GM10266 (cell line): ENCODE data around the gene CCDC142.

Experiments
- DNase-seq: peaks from one replicate; pipeline ENCODE4 v3.0.0; 2012; ENCODE audit errors: extremely low spot score
- TF ChIP-seq, protein P1 (sequence below): IDR thresholded peaks from 2 replicates; pipeline ENCODE4 v1.5.1; 2012; ENCODE audit warnings: mild to moderate bottlenecking, low read depth; ENCODE audit not compliant: control insufficient read depth, insufficient read depth; ENCODE audit errors: missing control alignments

The CCDC142 gene

DNA sequence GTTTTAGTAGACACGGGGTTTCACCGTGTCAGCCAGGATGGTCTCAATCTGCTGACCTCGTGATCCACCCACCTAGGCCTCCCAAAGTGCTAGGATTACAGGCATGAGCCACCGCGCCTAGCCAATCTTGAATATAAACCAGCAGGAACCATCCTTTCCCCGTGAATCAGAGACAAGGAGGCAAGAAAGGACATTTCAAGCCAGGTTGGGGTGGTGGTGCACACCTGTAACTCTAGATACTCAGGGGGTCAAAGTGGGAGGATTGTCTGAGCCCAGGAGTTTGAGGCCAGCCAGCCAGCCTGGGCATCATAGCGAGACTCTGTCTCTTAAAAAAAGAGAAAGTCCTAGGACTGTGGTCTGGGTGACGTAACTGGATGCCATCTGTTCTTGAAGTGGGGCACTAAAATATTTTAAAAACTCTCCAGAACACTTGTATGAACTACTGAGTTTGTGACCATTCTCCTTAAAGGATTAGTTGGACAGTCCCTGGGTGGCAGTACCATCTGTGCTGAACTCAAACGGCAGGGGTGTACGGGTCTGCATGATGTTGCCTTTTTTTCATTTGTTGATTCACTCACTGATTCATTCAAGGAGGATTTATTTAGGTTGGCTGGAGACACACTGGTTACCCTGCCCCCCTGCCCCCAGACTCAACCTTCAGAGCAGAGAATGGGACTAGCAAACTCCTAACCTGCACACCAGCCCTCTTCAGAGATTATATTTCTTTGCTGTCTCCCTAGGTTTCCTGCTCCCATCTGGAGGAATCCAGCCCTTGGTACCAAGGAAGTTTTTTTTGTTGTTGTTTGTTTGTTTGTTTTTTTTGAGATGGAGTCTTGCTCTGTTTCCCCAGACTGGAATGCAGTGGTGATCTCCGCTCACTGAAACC lies 28.5 kb upstream of the CCDC142 start:
- TF ChIP-seq, protein P1, sequence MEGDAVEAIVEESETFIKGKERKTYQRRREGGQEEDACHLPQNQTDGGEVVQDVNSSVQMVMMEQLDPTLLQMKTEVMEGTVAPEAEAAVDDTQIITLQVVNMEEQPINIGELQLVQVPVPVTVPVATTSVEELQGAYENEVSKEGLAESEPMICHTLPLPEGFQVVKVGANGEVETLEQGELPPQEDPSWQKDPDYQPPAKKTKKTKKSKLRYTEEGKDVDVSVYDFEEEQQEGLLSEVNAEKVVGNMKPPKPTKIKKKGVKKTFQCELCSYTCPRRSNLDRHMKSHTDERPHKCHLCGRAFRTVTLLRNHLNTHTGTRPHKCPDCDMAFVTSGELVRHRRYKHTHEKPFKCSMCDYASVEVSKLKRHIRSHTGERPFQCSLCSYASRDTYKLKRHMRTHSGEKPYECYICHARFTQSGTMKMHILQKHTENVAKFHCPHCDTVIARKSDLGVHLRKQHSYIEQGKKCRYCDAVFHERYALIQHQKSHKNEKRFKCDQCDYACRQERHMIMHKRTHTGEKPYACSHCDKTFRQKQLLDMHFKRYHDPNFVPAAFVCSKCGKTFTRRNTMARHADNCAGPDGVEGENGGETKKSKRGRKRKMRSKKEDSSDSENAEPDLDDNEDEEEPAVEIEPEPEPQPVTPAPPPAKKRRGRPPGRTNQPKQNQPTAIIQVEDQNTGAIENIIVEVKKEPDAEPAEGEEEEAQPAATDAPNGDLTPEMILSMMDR = no peak

DNA sequence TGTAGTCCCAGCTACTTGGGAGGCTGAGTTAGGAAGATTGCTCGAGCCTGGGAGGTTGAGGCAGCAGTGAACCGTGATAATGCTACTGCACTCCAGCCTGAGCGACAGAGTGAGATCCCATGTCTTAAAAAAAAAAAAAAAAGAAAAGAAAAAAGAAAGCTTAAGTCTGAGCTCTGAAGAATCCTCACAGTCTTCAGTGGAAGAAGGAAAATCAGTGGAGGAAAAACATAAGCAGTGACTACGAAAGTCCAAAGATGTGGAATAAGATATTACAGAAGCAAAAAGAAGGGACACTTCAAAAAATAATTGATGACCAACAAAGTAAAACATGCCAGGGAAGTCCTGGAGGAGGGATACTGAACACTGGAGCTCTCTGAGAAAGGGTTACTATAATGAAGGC lies 27.5 kb upstream of the CCDC142 start:
- TF ChIP-seq, protein P1 = no peak
- DNase-seq = no peak

More for the DNA sequence above, 28.5 kb upstream of the CCDC142 start:
- DNase-seq = no peak

DNA sequence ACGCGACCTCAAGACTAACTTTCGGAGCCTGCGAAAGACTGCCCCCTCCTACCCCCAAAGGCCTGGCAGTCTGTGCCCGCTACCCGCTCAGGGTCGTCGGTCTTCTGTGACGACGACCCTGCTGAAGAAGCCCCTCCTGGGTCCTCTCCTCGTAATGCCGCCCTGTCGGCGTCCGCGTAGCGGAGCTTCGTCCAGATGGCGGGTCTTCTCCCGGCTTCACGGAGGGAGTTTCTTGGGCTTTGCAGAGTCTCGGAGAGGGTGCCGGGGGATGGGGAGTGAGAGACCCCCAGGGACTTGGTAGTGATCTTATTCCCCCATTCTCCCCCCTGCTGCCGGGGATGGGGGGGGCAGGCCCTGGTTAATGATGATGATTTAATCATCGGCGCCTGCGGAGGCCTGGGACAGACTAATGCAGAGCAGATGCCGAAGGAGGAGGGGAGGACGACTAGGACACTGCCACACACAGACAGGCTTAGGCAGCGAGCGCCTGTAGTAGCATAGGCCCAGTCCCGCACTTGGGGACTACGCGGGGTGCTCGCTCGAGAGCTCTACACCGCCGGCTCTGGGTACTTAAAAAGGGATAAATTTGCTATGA lies 25.2 kb upstream of the CCDC142 start:
- TF ChIP-seq, protein P1 = no peak
- peak; percentile 44 for DNase-seq

DNA sequence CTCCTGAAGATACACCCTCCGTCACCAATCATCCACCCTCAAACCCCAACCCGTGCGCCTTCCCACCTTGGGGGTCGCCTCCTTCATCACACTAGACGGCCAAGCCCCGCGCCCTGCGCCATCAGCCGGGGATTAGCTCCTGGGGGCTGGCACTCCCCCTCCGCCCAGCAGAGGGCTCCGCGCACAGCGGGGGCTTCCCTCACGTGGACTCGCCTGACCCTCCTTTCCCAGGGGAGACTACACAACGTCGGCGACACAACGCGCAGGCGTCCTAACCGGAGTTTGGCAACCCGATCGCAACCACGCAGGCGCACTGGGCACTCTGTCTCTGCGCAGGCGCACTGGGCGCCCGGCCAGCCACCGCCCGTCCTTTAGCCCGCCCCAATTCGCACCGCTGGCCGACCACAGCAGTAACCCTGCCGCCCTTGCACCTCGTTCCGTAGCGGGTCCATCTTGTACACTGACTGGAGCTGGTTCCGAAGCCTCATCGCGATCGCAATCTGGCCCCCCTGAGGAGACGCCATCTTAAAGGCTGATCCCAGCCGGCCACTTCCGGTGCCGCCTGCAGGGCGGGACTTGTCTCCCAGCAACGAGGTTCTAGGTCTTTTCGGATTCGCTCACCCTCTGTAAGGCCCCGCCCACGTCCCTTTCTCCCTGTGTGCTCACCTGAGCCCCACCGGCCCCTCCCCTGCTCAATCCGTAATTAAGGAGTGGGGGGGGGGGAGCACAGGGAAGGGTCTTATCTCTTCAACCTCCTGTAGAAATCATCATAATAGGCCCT lies 24.5 kb upstream of the CCDC142 start, which contains the start of gene PCGF1:
PCGF1 (minus strand) TSS at position 551 of the 781 bp plus-strand sequence; CDS start at position 524, 27 bp downstream.
- peak; percentile 98 for DNase-seq
- TF ChIP-seq, protein P1 = peak; percentile 61

DNA sequence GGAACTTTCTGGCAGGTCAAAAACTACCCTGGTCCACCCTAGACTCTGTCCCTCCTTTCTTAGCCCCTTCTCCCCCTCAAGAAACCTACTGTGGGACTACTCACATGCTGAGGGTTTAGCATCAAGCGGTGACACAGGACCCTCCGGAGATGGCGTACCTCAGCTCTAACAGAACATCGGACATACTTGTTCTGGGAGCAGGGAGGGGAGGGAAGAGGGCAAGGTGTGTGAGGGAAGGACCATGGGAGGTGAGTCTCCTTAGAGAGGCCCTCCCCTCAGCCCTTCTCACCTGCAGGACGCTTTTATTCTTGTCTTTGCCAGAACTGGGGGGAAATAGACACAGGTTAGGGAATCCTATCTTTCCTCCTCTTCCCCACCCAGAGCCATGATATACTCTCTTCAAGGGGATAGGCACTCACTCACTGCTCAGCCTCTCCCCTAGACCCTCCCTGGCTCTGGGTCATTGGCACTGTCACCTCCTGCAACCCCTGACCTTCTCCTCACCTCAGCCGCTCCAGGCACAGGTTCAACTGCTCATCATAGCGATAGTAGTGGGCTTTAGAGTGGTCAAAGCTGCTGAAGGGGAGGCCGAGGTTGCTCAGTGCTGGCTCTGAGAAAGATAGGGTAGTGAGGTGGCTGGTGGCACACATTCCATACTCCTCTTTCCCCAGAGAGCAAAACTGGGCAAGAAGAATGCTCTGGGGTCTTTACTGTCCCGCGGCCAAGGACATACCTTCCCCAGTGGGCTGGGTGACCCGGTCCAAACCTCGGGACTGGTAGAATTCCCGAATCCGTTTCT lies 22.8 kb upstream of the CCDC142 start:
- TF ChIP-seq, protein P1 = no peak
- DNase-seq = no peak

DNA sequence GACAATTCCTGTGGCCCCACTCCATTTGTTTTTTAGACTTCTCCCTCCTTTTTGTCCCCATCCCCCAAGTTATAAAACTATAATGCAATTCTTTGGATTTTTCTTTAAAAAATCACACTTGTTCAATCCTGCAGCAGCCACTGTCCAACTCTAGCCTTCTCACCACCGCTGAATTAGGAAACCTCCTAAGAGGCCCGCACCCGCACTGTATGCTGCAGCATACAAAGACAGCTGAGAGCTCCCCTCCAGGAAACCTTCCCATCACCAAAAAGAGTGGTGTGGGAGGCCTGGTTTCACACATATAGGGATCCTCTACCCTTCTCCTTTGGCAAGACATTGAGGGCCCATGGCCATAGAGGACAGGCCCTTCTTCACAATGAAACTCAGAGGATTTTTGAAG lies 21.8 kb upstream of the CCDC142 start:
- TF ChIP-seq, protein P1 = no peak
- DNase-seq = no peak
